HG03571 (cell line): Measurements from ENCODE around the gene PCCA.
A peak's percentile ranks its signal among the peaks of the same experiment; 100 is the strongest.

Experiments
- ATAC-seq: cut with Tn5 transposase; IDR thresholded peaks from one replicate; pipeline ENCODE4 v1.9.1; 2021; ENCODE audit not compliant: unreplicated experiment

PCCA gene

DNA sequence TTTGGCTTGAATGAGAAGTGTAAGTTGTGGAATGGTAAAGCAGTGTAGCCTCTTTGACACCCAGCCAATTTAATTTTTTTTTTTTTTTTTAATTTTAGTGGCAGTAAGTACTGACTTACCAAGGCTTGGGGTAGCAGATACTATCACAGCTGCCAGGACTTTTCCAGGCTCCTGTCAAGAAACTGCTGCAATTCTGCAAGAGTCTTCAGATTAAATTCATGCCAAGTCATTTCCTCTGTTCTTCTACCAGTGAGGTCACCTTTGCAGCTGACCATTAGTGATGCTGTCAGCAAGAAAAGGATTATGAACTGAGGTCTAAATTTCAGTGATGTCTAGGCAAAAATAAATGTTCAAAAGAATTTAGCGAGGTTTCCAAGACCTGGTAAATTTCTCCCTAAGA, 408.5 kb downstream of the PCCA start:
- no peak for ATAC-seq

DNA sequence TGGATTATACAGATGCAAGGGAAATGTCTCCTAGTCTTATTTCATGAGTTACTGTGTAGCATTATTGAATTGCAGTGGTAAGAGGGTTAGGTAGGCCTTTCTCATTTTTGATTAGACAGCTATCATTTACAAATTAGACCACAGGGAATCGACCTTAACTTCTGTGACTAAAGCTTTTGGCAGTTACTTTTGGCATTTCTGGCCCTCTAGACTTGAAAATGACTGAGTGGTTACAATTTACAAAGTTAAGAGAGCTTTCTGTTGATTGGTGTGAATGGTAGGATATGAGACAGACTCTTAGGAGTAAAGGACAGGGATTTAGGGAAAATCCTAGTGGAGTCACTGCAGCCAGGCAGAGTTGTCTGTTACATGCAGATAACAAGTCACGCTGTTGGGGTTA, 413.6 kb downstream of the PCCA start:
- ATAC-seq, result no peak

DNA sequence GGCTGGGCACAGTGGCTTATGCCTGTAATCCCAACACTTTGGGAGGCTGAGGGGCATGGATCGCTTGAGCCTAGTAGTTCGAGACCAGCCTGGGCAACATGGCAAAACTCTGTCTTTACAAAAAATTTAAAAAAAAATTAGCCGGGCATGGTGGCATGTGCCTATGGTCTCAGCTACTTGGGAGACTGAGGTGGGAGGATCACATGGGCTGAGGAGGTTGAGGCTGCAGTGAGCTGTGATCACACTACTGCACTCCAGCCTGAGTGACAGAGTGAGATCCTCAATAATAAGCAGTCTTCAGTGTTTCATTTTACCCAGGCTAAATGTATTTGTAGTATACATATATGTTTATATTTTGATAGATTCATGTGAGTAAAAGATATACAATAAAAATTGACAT, 414.7 kb downstream of the PCCA start:
- ATAC-seq, result no peak

DNA sequence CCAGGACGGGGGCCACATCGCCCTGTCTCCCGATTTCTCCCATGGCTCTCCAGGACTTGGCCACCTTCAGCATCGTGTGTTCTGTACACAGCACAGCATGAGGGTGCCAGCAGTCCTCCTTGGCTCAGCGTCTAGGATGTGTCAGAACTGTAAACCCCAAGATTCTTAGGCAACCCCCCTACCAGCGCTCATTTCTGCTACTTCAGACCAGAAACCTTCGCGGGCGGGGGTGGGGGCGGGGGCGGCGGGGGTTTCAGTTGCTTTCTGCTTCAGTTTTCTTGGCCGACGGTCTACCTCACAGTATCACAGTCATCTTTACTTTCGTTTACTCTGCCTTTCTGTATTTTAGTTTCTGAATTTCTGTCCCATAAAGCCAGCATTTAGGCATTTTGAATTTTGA, 417.3 kb downstream of the PCCA start:
- ATAC-seq, result no peak

DNA sequence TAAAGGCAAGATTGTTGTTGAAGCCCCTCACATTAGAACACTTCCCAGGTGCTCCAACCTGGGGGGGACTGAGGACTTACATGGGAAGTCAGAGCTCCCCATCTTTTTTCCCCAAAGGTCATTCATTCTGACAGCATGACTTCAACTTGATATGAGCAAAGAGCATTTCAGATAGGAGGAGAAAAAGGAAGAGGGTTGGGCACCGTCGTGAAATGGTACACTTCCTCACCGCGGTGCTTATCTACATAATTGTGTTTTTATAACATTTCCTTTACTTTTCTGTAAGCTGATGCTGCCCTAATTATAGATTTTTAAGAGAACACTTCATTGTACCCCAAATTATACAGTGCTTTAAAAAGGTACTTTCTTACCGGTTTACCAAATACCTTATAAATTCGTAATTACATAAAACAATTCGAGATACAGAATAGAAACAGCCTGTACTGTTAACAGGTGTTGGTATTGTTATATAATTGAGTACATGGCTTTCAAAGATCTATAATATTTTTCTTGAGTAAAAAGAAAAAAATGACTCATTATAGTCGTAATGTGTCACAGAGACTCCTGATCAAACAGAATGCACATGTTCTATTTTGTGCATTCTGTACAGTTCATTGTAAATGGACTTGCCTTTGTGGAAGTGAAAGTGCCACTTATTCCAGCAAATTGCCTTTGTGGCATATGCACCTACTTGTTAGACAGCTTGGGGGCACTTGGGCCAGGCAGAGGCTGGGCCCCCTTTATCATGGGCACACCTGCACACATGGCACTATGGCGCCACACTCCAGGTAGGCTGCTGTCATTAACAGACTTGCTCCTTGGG, 417.9 kb downstream of the PCCA start:
- ATAC-seq, result no peak

DNA sequence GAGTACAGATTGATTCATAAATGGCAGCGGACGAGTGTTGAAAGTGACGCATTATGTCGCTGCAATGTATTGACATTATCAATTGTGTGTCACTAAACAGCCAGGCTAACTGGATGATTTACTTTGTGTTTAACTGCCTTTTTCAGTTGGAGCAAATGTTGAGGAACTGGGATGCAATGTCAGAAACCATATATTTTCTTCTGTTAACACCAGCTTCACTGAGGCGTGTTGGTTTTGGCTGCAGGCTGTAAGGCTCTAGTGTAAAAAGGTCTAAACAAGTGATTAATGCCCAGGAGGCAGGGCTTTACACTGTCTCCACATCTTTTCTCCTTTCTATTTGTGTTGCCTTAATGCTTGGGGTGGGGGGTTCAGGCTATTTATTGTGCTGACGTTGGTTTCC, 419.6 kb downstream of the PCCA start:
- no peak for ATAC-seq

DNA sequence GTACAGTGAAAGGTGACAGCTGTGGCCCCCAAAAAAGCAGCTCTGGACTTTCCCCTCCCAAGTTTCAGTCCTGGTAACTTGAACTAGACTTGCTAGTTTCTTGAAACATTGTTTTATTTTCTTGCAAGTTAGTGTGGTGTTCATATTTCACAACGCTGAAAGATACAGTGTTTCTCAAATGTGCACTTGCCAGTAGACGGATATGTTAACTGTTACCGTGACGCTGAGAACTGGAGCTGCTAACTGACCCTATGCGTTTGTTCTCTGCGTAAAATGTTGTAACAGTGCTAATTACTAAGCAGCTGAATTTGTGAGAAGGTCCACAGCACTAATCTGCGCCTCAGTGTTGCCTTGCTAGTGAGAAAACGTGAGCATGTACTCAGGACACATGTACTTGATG, 420.1 kb downstream of the PCCA start:
- ATAC-seq, result no peak

DNA sequence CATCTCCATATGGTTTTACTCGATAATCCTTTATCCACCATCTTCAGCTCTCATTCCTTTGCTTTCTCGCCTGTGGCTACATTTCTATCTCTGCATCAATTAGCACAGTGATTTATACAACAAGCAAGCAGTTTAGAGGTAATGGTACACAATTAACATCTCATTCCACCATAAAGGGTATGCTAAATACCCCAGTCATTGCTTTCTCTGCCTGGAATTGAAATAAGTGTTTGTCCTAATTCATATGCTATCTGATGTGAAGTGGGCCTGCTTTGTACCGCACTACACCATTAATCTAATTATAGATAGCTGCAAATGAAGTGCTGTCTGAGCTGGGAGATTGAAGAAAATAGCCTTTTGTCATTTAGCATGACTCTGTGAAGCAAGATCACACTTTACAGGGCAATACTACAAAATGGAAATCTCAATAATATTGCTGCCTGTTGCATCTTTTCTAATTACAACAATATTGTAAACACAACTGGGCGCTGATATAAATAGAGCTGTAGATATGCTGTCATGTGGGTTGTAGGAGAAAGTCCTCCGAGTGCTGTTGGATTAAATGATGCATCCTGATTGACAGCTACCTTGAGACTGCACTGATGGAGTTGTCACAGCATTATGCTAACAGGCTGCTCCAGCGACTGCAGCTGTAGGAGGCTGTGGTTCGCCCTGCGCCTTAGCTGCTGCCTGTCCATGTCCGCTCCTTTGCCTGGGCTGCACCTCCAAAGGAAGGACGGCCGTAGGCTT, 421.5 kb downstream of the PCCA start:
- no peak for ATAC-seq

DNA sequence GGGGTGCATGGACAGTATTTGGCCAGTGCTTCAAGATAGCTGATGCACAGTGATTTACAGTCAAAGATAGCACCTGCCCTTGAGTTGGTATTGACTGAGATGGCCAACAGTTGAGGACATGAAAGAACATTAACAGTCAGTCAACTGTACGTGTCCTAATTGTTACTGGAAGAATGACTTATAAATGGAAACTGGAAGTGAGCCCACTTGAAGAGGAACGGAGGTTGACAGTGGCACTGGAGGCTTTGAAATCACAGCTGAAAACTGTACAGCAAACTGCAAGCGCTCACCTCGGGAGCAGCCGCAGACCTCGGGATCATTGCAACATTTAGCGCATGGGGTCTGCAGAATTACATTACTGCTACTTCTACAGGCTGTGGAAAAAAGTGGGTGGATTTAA, 422.6 kb downstream of the PCCA start:
- no peak for ATAC-seq

DNA sequence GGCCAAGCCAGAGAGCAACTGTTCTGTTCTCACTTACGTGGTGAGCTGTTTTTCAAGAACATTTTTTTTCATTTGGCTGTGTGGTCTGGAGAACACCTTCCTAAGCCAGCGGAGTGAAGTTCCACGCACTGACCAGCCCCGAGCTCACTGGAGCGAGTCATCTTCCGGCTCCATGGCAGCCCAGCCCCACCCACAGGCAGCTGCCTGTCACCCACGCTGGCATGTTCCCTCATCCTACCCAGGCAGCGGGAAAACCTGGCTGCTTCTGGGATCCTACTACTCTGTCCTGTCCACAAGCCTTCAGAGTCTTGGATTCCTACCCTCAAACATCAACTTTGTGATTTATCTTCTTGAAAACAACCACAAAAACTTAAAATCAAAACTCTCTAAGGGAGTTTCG, 423.5 kb downstream of the PCCA start:
- no peak for ATAC-seq

DNA sequence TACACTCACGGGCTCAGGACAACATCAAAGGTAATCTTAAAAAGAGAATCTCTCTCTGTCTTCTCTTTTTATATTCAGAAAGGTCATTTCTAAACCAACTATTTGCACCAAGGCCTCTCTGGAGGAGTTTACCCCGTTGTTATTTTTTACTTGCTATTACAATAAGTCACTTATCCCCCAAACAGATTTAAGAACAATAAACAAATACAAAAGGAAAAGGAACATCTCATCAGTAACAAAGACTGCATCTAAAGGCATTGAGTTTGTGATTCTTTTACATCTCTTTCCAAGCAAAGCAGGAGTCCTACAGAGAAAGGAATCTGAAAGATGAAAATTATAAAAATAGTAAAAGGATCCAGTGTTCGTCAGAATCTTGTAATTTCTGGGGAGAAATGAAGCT, 424.3 kb downstream of the PCCA start:
- no peak for ATAC-seq

DNA sequence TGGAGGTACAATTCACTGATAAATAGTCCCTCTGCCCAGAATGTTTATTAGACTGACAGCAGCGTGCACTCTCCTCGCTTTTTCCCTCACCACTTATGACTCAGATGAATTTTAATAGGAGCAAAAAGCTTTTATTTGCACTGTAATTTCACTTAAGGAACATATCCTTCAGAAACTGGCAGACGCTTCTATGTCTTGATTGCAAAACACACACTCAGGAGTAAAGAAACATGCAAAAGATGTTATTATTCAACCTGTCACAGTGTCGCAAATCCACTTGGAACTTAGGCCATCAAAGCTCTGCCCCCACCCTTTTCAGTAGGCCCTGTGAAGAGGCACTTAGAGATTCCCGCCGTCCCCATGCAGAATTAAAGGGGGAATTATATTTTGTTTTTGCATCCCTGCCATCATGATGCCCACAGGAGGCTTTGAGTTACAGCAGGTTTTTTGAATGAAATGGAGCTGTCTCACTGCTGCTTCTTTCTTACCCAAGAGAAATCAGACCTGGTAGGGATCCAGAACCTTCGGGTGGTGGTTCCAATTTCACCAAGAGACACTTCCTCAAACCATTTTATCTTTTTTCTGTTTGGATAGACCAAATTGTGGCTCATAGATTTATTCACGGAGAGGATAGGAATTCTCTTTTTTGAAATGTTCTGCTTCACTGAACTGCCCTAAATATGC, 425.2 kb downstream of the PCCA start:
- no peak for ATAC-seq

DNA sequence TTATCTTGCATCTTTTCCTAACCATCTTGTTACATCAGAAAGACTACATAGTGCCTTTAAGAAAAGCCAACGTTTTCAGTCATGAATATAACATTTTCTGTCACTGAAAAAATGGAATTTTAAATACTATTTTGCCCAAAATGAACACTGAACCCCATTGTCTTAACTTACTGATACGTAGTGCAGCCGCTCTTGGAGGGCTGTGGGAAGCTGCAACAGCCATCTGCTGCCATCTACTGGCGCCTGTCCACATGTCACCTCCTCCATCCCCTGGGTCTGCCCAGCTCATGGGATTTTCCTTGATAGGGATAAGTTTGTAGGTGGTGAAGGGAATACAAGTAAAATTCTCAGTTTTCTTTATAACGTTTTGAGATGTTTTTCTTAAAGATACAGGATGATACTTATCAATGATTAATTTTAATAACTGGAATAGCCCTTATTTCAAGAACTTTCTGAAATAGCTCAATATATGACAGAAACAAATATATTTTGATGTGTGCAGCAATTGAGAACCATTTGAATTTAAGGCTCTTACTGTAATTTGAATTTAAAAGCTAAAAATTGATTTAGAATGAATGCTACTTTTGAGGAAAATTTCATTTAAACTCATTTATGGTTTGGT, 426.0 kb downstream of the PCCA start:
- peak; percentile 92 for ATAC-seq

DNA sequence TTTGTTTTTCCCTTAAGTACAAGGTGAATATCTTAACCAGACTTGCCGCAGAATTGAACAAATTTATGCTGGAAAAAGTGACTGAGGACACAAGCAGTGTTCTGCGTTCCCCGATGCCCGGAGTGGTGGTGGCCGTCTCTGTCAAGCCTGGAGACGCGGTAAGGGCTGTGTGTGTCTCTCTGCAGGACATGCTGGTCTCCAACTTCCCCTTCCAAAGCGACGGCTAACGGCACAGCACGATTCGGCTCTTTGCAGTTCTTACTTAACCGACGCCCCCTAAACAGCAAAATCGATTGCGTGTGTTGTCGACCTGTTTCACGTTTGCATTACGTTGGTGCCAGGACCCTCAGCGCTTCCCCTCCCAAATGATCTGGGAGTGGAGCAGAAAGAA, 426.5 kb downstream of the PCCA start:
- ATAC-seq, result no peak

DNA sequence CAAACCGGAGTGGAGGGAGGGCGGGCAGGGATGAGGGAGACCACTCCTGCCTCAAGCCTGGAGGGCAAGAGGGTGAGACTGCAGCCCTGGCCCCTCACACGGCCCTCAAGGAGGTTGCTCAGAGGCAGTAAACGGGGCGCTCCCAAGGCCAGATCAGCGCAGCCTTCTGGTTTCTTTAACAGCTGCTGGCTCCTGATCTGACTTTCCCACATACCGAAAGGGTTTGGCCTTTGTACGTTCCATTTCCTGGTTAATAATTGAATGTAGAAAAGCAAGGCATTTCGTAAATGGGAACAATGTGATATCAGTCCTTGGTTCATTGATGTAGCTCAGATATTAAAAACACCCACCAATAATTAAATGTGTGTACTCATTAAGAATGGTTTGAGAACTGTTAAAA, 428.2 kb downstream of the PCCA start:
- no peak for ATAC-seq

DNA sequence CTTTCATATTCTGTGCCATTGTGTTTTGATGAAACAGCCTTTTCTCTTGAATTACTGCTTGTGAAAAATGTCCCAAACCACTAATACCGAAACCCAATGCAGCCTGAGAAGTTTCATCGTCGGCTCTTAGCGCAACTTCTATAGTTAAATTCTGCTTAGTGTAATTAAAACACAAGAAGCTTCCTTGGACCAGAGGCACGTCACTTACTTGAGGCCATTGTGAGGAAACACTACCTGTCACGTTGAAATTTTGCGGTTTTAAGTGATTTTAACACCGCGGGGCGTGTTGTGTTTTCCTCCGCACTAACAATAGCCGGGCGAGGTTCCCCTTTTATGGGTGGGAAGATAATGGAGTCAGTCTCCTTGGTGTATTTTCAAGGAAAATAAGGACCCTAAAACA, 428.8 kb downstream of the PCCA start:
- no peak for ATAC-seq

DNA sequence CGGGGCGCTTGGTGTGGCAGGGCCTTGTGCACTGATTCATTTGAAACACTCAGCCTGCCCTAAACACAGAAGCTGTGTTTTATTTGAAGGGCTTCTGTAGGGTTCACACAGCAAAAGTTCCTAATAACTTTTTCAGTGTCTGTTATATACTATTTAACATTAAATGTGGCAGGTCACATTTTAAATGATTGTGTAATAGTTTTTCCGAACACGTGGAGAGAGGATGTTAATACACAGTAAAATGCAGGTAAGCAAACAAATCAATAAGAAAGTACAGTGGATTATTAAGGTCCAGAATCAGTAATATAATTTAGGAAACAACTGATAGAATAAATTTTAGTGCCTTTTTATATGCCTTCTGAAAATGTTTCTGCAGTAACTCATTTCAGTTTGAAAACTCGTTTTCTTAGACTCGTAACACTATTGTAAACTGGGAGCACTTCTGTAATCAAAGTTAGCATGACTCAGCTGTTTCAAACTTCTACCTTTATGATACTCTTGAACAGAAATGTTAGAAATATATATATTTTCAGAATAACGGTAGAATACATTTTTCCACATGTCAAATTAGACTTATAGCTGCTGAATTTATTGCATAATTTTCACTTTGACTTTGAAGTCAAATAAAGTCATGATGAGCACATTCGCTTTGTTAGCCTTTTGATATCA, 429.6 kb downstream of the PCCA start:
- no peak for ATAC-seq

DNA sequence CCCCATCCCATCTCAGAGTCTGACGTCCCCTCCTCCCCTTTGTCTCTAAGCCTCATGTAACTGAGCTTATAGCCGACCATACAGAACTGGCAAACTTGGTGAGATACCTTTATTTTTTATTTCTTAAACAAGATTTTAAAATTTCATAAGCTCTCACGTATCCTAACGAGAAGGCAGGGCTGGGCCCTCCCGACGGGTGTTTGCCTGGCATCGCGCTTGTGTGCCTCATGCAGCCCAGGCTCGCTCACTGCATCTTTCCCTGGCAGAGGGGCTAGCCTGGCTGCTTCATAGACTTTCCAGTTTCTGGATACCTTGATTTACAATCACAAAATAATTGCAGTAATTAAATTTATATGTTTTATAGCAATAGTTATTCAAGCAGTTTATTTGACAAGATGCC, 430.7 kb downstream of the PCCA start:
- no peak for ATAC-seq

DNA sequence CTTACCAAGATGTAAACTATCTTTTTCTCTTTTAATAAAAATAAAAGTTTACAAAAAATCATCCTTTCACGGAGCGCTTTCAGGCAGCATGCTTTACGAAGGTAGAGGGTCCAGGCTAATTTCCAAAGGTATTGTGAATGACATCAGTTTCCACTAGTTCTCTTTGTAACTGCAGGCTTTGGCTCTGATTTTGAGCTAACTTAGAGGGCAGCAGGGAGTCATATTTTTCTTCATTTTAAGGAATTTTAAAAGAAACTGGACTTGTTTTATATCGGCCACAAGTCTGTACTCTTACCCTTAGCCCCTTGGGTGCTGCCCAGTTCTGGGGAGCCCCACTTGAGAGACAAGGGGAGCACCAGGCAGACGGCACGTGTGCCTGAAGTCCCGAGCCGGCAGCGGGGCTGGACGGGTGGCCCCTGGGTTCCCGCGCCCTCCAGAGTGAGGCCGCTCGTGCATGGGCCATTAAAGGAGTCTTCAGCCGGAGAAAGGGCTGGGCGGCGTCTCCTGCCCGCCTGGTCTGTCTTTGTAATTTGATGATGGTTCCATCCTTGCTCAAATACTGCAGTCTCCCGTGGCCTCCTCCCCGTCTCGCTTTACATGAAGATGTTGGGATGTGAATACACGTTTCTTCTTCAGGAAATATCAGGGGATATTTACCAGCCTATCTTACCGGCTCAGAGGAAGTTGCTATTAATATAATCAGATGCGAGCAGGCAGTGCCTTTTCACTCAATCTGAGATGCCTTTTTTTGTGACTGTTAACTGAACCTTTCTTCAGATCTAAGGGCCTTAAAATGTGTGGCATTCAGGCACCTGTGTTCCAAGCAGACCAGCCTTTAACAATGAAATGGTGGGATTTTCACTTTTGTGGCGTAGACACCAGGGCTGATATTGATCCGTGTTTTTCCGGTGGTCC, 432.3 kb downstream of the PCCA start:
- no peak for ATAC-seq
